ENCODE data around the gene C1QTNF1.

The C1QTNF1 gene

DNA sequence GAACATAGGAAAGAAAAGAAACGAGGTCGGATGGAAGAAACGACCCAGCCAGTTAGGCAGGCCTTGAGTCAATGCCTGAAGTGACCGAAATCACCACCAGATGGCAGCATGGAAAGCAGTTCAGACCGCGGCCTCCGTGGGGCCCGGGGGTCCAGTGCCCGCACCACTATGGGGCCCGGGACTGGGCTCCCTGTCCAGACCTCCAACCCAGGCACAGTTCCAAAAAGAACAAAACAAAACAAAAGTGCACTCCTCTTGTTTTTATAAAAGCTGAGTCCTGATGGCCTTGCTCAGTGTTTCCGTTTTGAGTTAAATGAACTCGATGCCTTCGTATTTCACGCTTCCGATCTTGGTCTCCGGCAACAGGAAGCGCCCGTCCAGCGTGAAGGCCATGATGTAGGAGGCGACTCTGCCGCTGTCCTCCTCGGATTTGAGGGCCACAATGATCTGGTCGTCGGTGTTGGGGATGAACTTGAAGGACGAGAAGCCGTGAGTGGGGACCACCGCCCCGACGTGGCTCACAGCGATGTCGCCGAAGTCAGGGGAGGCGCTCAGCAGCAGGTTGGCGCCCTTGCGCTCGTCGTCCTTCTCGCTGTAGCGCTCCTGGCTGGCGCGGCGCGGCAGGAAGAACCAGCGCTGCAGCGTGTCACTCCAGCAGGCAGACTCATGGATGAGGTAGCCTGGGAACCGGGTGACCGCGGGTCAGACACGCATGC, 30.6 kb upstream of the C1QTNF1 start:
- peak; percentile 48 for DNase-seq

DNA sequence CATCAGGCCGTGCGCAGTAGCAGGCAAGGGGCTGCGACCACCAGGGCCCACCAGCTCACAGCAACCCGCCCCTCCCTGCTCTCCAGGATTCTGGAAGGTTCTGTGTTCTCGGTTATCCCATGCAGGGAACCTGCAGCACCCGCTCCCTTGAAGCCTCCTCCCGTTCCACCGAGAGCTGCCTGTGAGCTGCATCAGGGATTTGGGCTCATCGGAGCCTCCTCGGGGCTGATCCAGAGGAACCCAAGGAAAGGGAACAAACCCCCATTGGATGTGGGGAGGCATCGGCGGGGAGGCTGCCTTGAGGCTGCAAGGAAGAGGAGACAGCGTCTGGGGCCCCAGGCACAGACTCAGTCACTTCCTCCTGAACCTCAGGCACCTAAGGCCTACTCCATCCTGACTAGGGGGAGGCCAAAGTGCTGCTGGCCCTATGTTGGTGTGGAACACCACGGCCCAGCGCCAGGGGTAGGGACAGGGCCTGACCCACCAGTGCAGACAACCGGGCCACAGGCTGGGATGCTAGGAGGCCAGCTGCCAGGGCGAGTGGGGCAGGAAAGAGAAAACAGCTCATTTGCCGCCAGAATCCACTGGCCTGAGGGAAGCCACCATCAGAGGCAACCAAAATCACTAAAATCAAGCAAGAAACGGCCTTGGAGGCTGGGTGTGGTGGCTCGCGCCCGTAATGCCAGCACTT, 29.8 kb upstream of the C1QTNF1 start:
- DNase-seq, result no peak

DNA sequence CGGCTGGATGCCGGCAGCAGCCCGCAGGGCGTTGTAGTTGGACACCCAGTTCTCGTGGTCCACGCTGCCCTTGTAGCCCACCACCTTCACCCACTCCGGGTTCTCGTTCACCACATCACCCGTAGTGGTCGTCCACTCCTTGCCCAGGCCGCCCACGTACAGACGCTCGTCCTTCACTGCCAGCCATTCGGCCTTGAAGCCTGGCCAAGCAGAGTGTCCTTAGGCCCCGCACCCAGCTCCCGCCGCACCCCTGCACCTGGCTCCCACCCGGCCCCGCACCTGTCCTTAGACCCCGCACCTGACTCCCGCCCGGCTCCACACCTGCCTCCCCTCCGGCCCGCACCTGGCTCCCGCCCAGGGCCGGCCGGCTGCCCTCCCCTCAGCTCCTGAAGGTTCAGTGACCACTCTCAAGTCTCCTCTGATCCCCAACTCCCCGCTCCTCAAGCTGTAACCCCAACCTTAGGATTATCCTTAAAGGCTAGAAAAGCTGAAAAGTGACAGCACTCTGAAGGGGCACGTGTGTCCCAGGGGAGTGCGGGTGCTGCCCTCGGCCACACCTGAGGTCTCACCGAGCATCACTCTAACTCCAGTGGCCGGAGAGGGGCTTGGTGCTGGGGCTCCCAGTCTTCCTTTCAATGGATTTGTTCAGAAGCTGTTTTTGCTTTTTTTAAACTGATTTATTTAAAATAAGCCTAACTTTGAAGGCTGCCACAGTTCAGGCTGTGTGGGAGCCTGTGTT, 28.8 kb upstream of the C1QTNF1 start:
- DNase-seq, result no peak

DNA sequence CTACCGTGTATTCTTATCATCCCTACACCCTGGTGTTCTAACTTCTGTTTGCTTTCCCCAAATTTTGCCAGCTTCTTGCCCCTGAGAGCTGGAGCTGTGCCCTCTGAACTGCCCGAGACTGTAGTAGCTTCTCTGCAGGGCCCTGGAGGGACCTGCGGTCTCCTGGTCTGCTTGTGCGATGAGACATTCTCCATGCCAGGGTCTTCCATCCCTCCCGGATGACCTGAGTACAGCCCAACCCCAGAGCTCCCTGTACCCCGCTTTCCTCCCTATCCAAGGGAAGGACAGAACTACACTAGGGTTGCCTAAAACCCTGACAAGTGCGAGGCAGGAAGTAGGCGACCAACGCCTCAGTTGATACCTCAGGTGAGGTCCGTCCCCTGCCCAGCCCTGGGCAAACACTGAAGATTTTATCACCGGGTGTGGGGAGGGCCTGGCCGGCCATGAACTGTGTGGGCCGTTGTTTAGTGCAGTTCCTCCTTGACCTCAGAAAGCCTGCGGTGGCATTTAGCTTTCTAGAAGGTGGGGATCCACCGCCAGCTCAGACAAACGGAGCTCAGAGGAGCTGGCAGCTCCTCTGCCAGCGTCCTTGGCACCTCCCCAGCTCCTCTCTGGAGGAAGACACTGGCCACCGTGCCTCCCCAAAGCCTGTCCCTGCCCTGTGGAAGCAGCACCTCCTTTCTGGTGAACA, 28.1 kb upstream of the C1QTNF1 start:
- no peak for DNase-seq

DNA sequence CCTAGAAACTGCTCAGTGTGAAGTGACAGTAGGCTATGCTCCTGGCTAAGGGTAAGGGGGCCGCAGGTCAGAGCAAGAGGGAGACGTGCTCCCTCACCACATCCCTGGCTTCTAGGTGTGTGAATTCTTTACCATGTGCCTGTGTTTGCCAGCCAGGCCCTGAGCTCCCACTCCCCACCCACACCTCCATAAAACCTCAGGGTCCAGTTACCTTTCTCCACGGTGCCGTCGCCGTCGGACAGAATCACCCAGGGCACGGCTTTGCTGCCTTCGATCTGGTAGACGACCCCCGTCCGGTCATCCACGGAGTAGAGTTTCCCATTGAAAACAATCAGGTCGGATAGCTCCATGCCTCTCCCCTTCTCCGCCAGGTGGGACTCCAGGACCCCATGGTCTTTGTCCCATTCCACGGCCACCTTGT, 27.2 kb upstream of the C1QTNF1 start:
- no peak for DNase-seq

DNA sequence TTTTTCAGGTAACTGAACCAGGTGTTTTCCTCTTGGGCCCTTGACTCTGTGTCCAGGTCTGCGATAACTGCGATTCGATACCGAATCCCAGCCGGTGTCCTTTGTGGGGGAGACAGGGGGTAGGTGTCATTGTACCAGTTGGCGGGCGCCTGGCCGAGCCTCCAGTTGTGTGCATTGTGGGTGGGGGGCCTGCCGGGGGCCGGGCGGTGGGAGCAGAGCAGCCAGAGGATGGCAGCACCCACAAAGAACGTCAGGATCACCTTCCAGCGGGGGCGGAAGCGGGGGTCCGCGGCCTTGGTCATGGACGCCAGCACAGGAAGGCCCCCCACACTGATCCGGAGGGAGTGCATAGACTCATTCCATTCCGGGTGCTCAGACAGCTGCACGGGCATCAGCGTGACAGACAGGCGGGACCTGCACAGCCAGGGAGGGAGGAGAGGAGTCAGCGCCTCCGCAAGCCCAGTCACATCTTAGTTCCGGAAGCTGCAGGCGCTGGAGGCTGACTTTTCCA, 26.7 kb upstream of the C1QTNF1 start:
- DNase-seq, result no peak

DNA sequence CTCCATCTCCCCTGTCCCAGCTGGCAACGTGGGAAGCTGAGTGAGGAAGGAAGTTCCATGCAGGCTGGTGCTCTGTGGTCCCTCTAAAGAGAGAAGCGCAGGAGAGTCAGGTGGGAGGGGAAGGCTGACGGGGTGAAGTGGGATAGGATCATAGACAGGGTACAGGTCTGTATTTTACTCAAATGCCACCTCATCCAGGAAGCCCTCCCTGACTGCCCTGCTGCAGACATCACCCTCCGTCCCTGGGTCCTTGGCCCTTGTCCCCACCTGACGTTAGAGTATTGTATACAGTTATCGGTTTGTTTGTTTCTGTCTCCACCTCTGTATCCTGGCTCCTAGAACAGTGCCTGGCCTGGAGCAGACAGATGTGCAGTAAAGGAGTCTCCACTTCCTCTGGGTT, 26.1 kb upstream of the C1QTNF1 start:
- DNase-seq, result no peak

DNA sequence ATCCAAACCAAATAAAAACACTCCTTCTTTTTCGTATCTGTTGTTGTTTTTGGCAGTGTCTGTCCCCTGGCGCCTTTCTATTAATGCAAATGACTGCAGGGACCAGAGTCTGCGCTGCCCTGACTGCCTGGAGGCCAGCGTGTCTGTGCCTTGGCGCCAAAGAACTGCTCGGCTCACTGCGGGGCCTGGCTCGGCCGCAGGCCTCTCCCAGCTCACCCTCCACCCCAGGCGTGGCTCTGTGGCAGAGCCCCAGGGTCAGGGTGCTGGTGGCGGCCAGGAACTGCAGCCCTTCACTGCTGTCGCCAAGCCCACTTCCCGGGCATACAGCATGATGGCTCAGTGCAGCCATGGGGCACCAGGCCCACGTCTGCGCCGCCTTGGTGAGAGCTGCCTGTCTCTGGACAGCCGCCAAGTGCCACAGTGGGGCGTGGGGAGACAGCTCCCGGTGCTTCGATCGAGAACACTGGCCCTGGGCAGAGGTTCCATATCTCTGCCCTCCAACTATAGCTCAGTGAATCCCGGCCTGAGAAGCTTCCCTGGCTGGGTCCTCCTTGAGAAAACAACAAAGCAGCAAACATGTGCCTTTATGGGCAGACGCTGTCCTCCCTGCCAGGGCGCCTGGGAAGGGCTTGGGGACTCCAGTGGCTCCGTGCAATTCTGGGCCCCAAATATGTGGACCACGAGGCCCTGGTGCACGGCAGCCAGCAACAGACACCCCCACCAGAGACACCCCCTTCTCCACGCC, 25.5 kb upstream of the C1QTNF1 start:
- DNase-seq, result no peak

DNA sequence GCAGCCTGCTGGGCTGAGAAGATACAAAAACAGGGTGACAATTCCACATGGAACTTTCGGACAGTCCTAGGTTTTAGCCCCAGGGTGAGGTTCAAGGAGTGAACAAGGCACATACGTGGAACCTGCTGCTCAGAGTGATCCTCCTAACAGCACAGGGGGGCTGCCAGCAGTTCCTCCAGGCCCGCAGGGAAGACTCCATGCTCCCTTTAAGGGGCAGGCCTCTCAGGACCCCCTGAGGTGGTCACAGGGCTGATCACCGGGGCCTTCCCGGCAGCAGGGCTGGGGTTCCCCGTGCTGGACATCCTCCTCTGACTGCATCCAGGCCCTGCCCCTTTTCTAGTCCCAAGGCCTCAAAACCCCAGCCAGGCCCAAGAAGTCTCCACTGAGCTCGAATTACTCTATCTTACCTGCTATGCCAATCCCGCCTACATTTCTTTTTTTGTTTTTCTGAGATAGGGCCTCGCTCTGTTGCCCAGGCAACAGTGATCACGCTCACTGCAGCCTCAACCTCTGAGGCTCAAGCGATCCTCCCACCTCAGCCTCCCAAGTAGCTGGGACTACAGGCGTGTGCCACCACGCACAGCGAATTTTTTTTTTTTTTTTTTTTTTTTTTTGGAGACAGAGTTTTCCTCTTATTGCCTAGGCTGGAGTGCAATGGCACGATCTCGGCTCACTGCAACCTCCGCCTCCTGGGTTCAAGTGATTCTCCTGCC, 24.8 kb upstream of the C1QTNF1 start:
- no peak for DNase-seq

DNA sequence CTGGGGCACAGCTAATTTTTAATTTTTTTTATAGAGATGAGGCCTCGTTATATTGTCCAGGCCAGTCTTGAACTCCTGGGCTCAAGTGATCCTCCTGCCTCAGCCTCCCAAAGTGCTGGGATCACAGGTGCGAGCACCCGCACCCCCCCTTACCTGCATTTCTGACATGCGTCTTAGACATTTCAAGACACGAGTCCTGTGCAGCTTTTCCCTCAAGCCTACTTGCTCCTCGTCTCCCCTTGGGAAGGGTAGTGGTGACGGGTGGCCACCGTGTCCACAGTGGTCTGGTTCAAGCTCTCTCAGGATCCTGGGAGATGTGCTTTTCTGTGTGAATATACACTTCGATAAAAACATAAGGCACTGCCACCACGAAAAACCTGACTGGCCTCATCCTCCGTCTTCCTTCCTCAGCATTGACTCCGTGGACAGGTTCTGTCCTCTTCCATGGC, 24.0 kb upstream of the C1QTNF1 start:
- DNase-seq, result no peak

DNA sequence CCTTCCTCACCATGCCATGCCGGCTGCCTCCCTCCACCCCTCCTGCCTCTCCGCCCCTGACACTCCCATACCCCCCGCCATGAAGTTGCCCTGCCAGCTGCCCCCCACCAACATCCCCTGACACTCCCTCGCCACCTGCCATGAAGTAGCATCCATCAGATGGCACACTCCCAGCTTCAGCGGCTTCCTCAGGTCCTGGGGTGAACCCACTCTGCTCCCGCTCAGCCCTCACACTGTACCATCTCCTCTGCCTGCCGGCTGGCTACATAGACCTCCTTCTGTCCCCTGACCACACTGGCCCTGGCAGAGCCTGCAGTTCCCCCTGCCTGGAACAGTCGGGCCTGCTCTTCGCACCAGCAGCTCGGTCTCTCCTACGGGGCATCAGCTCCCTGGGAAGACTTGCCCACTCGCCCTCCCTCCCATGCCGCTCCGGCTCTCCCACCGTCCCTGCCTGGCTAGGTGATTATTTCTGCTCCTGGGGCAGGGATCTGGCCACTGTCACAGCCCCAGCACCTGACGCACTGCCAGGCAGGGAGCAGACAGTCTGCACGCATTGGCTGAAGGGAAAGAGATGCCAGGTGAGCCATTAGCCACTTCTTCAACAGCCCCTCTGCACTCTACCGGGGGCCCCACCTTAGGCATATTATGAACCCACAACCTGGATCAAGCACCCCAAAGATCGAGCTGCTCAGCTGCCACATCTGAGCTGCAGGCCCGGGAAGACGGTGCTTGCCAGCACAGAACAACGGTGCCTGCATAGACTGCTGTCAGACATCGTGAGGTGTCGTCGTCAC, 23.4 kb upstream of the C1QTNF1 start:
- no peak for DNase-seq

DNA sequence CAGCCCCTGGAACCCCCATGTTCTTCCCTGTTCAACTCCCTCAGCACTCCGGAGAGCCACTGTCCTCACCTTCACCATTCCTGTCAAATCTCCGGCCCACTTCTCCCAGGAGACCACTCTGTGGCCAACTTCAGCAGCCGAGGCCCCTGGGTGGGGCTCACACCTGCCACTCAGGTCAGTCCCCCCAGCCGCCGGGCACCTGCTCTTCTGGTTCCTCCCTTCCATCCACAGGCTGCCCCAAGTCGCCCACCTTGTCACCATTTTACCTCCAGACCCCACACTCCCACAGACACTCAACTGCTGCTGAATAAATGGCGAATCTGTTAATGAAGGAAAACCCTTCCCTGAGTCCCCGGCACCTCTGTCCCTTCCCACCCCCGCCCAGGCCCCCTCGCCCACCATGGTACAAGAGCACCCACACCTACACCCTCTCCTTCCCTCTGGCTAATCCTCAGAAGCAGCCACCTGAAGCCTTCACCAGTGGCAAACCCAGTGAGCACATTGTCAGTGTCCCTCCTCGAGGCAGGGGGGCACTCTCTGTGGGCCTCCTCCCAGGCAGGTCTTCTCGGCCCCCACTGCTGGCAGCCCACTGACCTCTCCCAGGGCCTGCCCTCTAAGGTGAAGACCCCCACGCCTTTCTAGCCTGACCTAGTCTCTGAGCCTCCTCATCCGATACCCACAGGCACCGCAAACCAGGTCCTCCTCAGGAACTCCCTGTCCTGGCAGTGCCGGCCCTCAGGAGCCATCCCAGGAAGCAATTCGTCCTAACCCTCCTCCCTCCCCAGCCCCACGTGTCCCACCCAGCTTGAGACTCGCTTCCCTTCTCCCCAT, 22.6 kb upstream of the C1QTNF1 start:
- no peak for DNase-seq

DNA sequence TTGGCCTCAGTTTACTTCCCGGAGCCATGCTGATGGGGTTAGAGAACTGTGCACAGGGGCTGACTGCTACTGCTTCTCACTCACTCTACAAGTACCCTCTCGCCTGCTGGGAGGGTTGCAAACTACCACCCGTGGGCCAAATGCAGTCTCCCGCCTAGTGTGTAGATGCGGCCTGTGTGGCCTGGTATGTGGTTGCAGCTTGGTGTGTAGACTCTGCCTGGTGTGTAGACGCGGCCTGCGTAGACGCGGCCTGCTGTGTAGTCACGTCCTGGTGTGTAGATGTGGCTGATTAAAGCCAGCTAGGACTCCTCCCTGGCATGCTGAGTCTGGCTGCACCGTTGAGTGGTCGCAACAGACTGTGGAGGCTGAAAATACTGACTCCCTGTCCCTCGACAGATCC, 21.7 kb upstream of the C1QTNF1 start:
- DNase-seq, result no peak

DNA sequence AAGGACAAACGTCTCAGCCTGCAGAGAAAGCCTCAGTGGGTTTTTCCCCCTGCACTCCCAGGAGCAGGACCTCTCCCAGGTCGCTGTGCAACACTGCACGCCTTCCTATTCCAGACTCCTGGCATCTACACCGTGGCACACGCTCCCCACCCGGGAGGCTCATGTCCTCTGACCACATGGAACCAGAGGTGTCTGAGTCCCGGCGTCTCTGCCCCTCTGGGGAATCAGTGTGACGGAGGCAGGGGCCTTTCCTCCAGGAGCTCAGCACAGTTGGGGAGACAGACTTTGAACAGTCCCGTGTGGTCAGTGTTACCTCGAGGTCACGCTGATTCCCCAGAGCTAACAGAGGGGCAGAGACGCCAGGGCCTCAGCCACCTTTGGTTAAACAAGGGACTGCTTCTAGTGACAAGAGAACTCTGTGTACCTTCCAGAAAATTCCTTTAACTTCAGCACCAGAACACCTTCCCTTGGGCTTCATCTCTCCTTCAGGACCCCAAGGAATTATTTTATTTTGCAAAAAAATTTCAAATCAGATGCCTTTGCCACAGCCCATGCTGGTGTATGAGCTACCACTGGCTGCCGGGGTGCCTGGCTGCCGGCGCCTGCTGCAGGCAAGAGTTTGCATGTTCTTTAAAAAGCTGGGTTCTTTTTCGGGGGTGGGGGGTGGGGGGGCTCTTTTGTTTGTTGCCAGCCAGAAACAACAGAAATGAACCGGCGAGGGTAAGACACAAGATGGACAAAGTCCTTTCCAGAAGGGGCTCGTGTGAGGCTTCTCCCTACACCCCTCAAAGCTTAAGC, 21.0 kb upstream of the C1QTNF1 start:
- no peak for DNase-seq

DNA sequence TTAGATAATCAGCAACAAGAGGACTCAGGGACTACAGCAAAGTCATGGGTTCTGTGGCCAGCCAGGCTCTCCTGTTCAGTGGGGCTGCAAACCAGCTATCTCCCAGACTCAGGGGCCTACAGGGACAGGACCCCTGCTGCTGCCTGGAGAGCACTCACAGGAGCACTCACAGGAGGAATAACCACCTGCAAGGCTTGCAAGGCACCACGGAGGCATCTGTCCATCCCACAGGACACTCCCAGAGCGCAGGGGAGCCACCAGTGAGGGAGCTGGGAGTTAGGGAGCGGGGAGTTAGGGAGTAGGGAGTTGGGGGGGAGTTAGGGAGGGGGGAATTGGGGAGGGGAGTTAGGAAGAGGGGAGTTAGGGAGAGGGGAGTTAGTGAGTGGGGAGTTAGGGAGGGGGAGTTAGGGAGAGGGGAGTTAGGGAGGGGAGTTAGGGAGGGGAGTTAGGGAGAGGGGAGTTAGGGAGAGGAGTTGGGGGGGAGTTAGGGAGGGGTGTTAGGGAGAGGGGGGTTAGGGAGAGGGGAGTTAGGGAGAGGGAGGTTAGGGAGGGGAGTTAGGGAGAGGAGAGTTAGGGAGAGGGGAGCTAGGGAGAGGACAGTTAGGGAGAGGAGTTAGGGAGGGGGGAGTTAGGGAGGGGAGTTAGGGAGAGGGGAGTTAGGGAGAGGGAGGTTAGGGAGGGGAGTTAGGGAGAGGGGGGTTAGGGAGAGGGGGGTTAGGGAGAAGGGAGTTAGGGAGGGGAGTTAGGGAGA, 20.1 kb upstream of the C1QTNF1 start:
- no peak for DNase-seq

DNA sequence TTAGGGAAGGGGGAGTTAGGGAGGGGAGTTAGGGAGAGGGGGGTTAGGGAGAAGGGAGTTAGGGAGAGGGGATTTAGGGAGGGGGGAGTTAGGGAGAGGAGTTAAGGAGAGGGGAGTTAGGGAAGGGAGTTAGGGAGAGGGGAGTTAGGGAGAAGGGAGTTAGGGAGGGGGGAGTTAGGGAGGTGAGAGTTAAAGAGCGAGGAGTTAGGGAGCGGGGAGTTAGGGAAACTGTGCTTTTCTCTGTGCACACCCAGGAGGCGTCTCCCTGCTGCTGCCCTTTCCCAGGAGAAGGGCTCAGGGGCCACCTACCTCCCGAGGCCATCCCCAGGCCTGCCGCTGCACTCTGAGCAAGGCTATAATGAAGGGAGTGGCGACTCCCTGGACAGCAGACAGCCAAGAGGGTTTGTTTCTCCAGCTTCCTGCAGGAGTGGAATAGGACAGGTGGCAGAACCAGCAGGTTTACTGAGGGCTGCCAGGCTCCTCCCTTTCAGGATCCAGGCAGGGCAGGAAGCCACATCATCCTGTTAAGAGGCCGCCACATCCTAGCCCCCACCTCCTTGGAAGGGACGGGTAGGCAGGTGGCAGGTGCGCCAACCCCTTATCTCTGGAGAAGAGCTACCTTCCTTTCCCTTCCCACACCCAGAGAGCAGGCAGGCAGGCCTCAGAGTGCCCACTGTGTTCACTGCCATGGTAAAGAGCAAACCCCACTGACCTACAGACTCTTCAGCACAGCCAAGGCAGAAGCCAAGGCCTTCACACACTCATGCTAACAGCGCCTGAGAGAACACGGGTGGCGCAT, 18.7 kb upstream of the C1QTNF1 start:
- no peak for DNase-seq

DNA sequence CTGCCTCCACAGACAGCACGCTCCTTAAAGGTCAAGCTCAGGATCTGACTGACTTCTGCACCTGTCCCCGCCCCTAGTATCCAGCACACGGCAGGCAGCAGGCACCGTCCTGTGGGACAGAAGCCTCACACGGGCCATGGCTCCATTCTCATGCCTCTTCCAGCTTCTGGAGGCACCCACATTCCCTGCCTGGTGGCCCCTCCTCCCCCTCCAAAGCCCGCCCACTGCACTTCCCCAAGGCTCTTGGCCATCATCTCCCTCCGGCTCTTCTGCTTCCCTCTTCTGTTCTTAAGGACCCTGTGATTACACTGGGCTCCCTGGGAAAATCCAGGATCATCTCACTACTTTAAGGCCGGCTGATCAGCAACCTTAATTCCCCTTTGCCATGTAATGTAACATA, 17.9 kb upstream of the C1QTNF1 start:
- no peak for DNase-seq

Measured in activated CD4-positive, alpha-beta T cell treated with anti-CD3 and anti-CD28 coated beads, Interleukin-2, amount 50 U/mL, for 16 hours (primary cell).